ENCODE results near the gene PRICKLE2.

DNA sequence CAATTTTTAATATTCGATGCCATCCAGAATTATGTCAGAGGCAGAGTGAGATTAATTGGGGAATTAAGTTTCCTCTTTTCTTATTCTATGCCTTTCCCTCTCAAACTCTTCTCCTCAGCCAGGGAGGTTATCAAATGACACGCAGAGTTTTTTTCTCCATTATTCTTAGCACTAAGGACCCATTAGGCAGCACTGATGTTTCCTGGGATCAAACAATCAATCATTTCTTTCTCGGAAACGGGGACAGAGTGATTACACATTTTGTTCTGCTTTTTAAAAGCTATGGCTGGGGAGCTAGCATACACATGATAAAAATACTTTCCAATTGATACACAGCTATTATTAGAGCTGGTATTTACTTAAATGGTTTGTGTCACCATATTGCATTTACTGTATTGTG lies 166.7 kb downstream of the PRICKLE2 start:
- no peak for TF ChIP-seq EZH2 (IDR thresholded peaks at IDR 0.05; ENCODE audit: low read length)
- TF ChIP-seq, protein P1, sequence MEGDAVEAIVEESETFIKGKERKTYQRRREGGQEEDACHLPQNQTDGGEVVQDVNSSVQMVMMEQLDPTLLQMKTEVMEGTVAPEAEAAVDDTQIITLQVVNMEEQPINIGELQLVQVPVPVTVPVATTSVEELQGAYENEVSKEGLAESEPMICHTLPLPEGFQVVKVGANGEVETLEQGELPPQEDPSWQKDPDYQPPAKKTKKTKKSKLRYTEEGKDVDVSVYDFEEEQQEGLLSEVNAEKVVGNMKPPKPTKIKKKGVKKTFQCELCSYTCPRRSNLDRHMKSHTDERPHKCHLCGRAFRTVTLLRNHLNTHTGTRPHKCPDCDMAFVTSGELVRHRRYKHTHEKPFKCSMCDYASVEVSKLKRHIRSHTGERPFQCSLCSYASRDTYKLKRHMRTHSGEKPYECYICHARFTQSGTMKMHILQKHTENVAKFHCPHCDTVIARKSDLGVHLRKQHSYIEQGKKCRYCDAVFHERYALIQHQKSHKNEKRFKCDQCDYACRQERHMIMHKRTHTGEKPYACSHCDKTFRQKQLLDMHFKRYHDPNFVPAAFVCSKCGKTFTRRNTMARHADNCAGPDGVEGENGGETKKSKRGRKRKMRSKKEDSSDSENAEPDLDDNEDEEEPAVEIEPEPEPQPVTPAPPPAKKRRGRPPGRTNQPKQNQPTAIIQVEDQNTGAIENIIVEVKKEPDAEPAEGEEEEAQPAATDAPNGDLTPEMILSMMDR (optimal IDR thresholded peaks at IDR 0.05 in 1 of 3, IDR thresholded peaks at IDR 0.05 in 1 of 3, conservative IDR thresholded peaks at IDR 0.05 in 1 of 3; ENCODE audit: extremely low read depth in 1 of 3, insufficient read depth in 2 of 3, low read length in 3 of 3) = no peak
